ENCODE measurements around the gene TF.
A peak's percentile ranks its signal among the peaks of the same experiment; 100 is the strongest.
"Not testable (repeated sequence)": the region's sequence is repeated elsewhere in the genome, so short reads cannot be mapped to it uniquely, and the experiment has no call there.

Gene TF

GRCh38 chr3:133765256-133765655 is 19.1 kb downstream of the TF start:
- no peak for DNase-seq (ENCODE audit: low spot score)

GRCh38 chr3:133767607-133768006 is 21.4 kb downstream of the TF start:
- no peak for DNase-seq (ENCODE audit: low spot score)

- DNase-seq (ENCODE audit: low spot score), result no peak
Measured at GRCh38 chr3:133769536-133769935, 23.3 kb downstream of the TF start.

GRCh38 chr3:133773732-133774131 is 27.5 kb downstream of the TF start:
- DNase-seq (ENCODE audit: low spot score), result no peak

- DNase-seq (ENCODE audit: low spot score), result no peak
Measured at GRCh38 chr3:133775309-133775708, 29.1 kb downstream of the TF start.

GRCh38 chr3:133775835-133776234 is 29.6 kb downstream of the TF start:
- DNase-seq (ENCODE audit: low spot score), result no peak

GRCh38 chr3:133776794-133777438 is 30.7 kb downstream of the TF start:
- no peak for DNase-seq (ENCODE audit: low spot score)

GRCh38 chr3:133777807-133778568 is 31.8 kb downstream of the TF start:
- no peak for DNase-seq (ENCODE audit: low spot score)

- no peak for DNase-seq (ENCODE audit: low spot score)
Measured at GRCh38 chr3:133779626-133780203, 33.5 kb downstream of the TF start.

GRCh38 chr3:133780756-133781155 is 34.6 kb downstream of the TF start:
- not testable (repeated sequence) for DNase-seq (ENCODE audit: low spot score)

GRCh38 chr3:133781570-133781969 is 35.4 kb downstream of the TF start:
- DNase-seq (ENCODE audit: low spot score), result no peak

- DNase-seq (ENCODE audit: low spot score), result no peak
Measured at GRCh38 chr3:133782454-133782853, 36.3 kb downstream of the TF start.

GRCh38 chr3:133783762-133784161 is 37.6 kb downstream of the TF start:
- no peak for DNase-seq (ENCODE audit: low spot score)

GRCh38 chr3:133788024-133788423 is 41.8 kb downstream of the TF start:
- DNase-seq (ENCODE audit: low spot score), result no peak

- no peak for DNase-seq (ENCODE audit: low spot score)
Measured at GRCh38 chr3:133792171-133792763, 46.1 kb downstream of the TF start.

- no peak for DNase-seq (ENCODE audit: low spot score)
Measured at GRCh38 chr3:133797396-133798105, 51.4 kb downstream of the TF start.

GRCh38 chr3:133799794-133800585 is 53.8 kb downstream of the TF start:
- DNase-seq (ENCODE audit: low spot score), result no peak

GRCh38 chr3:133803469-133803868 is 57.3 kb downstream of the TF start:
- DNase-seq (ENCODE audit: low spot score), result no peak

- DNase-seq (ENCODE audit: low spot score), result no peak
Measured at GRCh38 chr3:133804896-133805295, 58.7 kb downstream of the TF start.

GRCh38 chr3:133805384-133805701 is 59.1 kb downstream of the TF start:
- no peak for DNase-seq (ENCODE audit: low spot score)

- DNase-seq (ENCODE audit: low spot score), result peak; percentile 98
Measured at GRCh38 chr3:133805702-133806475, 59.7 kb downstream of the TF start, which contains the start of gene SRPRB. Gene SRPRB (plus strand): TSS chr3:133805815. CDS start chr3:133805849, 34 bp downstream.

Data from activated CD4-positive, alpha-beta T cell treated with anti-CD3 and anti-CD28 coated beads, Interleukin-2, Interleukin-4, amounts not matched to agents 100 ng/mL and 50 ng/mL, durations not matched to agents 16 hours and 8 hours (primary cell).